ENCODE data around the gene ITGB1BP1.

- TF ChIP-seq CTCF (IDR thresholded peaks at IDR 0.05 in 4 of 5, conservative IDR thresholded peaks at IDR 0.05 in 1 of 5) (no peak), POLR2A (IDR thresholded peaks at IDR 0.05) (no peak)
Observed at GRCh38 chr2:9466147-9466683, 42.9 kb upstream of the ITGB1BP1 start.

Data from gastrocnemius medialis (tissue), 4 donors.